Ovary (tissue), 9 donors: ENCODE data around the gene VSTM2B. TPM values are rescaled to one million over a fixed set of nuclear protein-coding genes. Genes with fewer than 3 reads are reported as not detected.

Source experiments
- DNase-seq, 5 donors: peaks; one replicate each; pipeline ENCODE4 v3.0.0-alpha.2; 2019 to 2020
- H3K27ac ChIP-seq, 2 donors: fragments of 200-600 bp; one replicate each; pipeline versions ENCODE4 v1.5.1 to v1.8.0; 2019 to 2022
- H3K27me3 ChIP-seq: fragments of 200-600 bp; one replicate; pipeline ENCODE4 v1.8.0; 2022
- H3K36me3 ChIP-seq: fragments of 200-600 bp; sonication (generic); one replicate; pipeline ENCODE4 v1.5.1; 2019
- H3K4me1 ChIP-seq: one replicate; pipeline ENCODE4 v1.8.1; 2013; ENCODE audit warnings: mild to moderate bottlenecking, moderate library complexity; ENCODE audit not compliant: insufficient read depth
- H3K4me3 ChIP-seq: fragments of 200-600 bp; sonication (generic); one replicate; pipeline ENCODE4 v1.5.1; 2017
- H3K9me3 ChIP-seq, 2 donors: fragments of 200-600 bp in 1 of 2; sonication (generic) in 1 of 2; one replicate each; pipeline versions ENCODE4 v1.5.1 to v1.8.1; 2013 to 2019; ENCODE audit warnings: mild to moderate bottlenecking in 1 of 2, moderate library complexity in 1 of 2
- EP300 ChIP-seq: sonication (generic); formaldehyde crosslinking; IDR thresholded peaks from one replicate; pipeline ENCODE4 v1.6.1; 2017; ENCODE audit warnings: antibody characterized with exemption
- POLR2A ChIP-seq: fragments of 450-650 bp; IDR thresholded peaks from one replicate; pipeline ENCODE4 v1.6.1; 2017; ENCODE audit warnings: antibody characterized with exemption, mild to moderate bottlenecking, moderate library complexity
- WGBS, 3 donors: extraction: QIAGEN DNeasy Blood & Tissue Kit in 1 of 3; methylation state at CpG; one replicate each; pipeline versions ENCODE4 v1.1.5 to v1.1.7; 2013 to 2017; 5-methylcytosine and 5-hydroxymethylcytosine counted together
- intact Hi-C, 4 donors: fragments of 100-400 bp; cut with DNase I; formaldehyde crosslinking; loops; one replicate each; pipeline versions ENCODE4 v1.11.0 to v1.15.1; 2022 to 2023
- polyA plus RNA-seq, 2 donors: library from polyadenylated mRNA; stranded (reverse); fragments of 200-250 nt in 1 of 2; fragments of 350-450 nt in 1 of 2; fragmentation: Illumina TruSeq in 1 of 2; extraction: RNeasy Lipid Tissue Mini Kit (QIAGEN cat#74804) in 1 of 2; gene quantifications; one replicate each; pipeline ENCODE4 v1.2.3, GENCODE V29; 2013 to 2014
- total RNA-seq, 7 donors: library from RNA; depleted of rRNA in 2 of 7; stranded (reverse); fragments of >200 nt in 2 of 7; fragmentation: NEBNext Ultra II Directional in 3 of 7; extraction: Animal tissue kit (Norgen Biotek cat#: 25700) in 3 of 7; gene quantifications; one replicate each; pipeline versions ENCODE4 v1.1.0 to v1.2.4, GENCODE V29; 2016 to 2023
- TF ChIP-seq, protein P1 (sequence below), 3 donors: fragments of 450-650 bp in 2 of 3; fragments of 200-600 bp in 1 of 3; IDR thresholded peaks; one replicate each; pipeline versions ENCODE4 v1.5.1 to v1.8.0; 2016 to 2022; ENCODE audit warnings: antibody characterized with exemption in 3 of 3, mild to moderate bottlenecking in 1 of 3
- donor health status: DM: no; HTN: no; CAD: no; lungs with moderate emphysema.
- donor health status: DM: no; HTN: no; CAD: no.
- donor health status: Bipolar disorder and iron deficiency.
- donor health status: DM: yes; HTN: yes; CAD: no.
- donor health status: DM: no; HTN: no; CAD: no.
- donor health status: DM: yes; HTN: yes; CAD: no.

Gene VSTM2B
- total and polyA plus RNA-seq, 9 donors: 0.13 TPM; not detected in 8

DNA sequence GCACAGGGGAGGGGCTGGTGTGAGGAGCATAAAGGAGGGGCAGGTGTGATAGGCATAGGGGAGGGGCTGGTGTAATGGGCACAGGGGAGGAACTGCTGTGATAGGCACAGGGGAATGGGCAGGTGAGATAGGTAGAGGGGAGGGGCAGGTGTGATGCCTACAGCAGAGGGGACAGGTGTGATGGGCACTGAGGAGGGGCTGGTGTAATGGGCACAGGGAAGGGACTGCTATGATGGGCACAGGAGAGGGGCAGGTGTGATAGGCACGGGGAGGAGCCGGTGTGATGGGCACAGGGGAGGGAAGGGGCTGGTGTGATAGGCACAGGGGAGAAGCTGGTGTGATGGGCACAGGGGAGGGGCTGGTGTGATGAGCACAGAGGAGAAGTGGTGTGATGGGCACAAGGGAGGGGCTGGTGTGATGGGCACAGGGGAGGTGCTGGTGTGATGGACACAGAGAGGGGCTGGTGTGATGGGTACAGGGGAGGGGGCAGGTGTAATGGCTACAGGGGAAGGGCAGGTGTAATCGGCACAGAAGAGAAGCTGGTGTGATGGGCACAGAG, 40.8 kb downstream of the VSTM2B start:
- intact Hi-C loops: no loop called here
- no peaks in the 10 kb centered on the region for H3K27me3 ChIP-seq
- WGBS, 3 donors: 77 to 90% (median 83%) methylated on average over 3 of the region's 3 CpGs
- no peaks in the 10 kb centered on the region for H3K4me1 ChIP-seq
- H3K27ac ChIP-seq: no peak overlapping the region
- no peaks in the 10 kb centered on the region for H3K9me3 ChIP-seq
- H3K36me3 ChIP-seq: no peaks in the 10 kb centered on the region
- DNase-seq: no peak
- no peak overlapping the region for H3K4me3 ChIP-seq
- TF ChIP-seq EP300: no peak
- no peak for TF ChIP-seq POLR2A
- TF ChIP-seq, protein P1, sequence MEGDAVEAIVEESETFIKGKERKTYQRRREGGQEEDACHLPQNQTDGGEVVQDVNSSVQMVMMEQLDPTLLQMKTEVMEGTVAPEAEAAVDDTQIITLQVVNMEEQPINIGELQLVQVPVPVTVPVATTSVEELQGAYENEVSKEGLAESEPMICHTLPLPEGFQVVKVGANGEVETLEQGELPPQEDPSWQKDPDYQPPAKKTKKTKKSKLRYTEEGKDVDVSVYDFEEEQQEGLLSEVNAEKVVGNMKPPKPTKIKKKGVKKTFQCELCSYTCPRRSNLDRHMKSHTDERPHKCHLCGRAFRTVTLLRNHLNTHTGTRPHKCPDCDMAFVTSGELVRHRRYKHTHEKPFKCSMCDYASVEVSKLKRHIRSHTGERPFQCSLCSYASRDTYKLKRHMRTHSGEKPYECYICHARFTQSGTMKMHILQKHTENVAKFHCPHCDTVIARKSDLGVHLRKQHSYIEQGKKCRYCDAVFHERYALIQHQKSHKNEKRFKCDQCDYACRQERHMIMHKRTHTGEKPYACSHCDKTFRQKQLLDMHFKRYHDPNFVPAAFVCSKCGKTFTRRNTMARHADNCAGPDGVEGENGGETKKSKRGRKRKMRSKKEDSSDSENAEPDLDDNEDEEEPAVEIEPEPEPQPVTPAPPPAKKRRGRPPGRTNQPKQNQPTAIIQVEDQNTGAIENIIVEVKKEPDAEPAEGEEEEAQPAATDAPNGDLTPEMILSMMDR (IDR thresholded peaks at IDR 0.05): no peak

DNA sequence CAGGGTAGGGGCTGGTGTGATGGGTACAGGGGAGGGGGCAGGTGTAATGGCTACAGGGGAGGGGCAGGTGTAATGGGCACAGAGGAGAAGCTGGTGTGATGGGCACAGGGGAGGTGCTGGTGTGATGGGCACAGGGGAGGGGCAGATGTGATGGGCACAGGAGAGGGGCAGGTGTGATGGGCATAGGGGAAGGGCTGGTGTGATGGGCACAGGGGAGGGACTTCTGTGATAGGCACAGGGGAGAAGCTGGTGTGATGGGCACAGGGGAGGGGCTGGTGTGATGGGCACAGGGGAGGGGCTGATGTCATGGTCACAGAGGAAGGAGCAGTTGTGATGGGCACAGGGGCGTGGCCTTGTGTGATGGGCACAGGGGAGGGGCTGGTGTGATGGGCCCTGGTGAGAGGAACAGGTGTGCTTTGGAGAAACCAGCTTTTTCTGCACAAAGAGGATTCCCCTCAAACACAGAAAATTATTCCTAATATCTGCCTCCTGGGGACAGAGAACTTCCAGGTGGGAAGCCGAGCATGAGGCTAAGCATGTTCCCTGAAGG, 41.6 kb downstream of the VSTM2B start:
- Histone ChIP-seq H3K27me3 (no peaks in the 10 kb centered on the region), H3K36me3 (no peaks in the 10 kb centered on the region), H3K27ac (no peak overlapping the region), H3K4me3 (no peak overlapping the region), H3K4me1 (no peaks in the 10 kb centered on the region), H3K9me3 (no peaks in the 10 kb centered on the region)
- 64 to 72% (median 71%) methylated on average over 2 of the region's 2 CpGs for WGBS, 3 donors
- DNase-seq: no peak
- intact Hi-C loops: no loop called here
- TF ChIP-seq EP300 (no peak), POLR2A (no peak)
- TF ChIP-seq, protein P1 (IDR thresholded peaks at IDR 0.05): no peak

DNA sequence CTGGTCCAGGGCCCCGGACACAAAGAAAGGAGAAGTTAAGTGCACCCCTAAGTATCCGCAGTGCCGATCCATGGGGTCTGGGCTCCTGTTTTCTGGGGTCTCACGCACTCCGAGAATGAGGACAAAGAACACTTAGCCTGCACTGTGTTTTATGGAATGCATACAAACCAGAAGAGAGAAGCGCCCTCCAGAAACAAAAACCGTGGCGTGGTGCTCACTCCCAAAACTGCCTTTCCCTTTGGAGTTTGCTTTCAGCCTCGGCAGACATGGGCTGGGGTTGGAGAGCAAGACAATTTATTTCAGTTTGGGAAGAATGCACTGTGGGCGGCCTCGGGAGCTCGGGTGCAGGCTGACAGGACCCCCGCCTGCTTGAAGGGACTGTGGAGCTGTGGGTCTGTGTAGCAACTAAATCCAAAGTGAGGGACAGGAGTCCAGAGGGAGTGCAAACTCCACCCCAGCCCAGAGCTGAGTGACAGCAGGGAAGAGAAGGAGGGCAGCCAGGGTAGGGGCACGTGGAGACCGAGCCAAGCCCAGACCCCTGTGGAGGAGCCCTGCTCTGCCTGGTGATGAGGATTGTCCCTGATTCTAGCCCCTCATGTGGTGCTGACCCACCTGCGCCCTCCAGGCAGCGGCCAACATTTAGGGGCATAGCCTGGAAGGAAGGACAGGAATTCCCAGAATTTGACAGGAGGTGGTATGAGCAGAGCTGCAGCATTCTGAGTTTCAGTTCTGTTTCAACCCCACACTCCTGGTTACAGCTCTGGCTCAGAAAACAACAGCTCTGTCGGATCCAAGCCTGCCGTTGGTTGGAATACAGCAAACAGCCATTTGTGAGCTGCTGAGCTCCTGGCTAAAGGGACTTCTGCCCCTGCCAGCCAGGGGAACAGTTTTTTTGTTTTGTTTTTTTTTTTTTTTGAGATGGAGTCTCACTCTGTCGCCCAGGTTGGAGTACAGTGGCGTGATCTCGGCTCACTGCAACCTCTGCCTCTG, 42.5 kb downstream of the VSTM2B start:
- Histone ChIP-seq H3K27ac (no peak overlapping the region), H3K36me3 (no peaks in the 10 kb centered on the region), H3K9me3 (no peaks in the 10 kb centered on the region), H3K27me3 (no peaks in the 10 kb centered on the region), H3K4me1 (no peaks in the 10 kb centered on the region), H3K4me3 (no peak overlapping the region)
- intact Hi-C loops: no loop called here
- 55 to 57% (median 56%) methylated on average over 22 of the region's 22 CpGs for WGBS, 3 donors
- no peak for TF ChIP-seq POLR2A
- DNase-seq: no peak

DNA sequence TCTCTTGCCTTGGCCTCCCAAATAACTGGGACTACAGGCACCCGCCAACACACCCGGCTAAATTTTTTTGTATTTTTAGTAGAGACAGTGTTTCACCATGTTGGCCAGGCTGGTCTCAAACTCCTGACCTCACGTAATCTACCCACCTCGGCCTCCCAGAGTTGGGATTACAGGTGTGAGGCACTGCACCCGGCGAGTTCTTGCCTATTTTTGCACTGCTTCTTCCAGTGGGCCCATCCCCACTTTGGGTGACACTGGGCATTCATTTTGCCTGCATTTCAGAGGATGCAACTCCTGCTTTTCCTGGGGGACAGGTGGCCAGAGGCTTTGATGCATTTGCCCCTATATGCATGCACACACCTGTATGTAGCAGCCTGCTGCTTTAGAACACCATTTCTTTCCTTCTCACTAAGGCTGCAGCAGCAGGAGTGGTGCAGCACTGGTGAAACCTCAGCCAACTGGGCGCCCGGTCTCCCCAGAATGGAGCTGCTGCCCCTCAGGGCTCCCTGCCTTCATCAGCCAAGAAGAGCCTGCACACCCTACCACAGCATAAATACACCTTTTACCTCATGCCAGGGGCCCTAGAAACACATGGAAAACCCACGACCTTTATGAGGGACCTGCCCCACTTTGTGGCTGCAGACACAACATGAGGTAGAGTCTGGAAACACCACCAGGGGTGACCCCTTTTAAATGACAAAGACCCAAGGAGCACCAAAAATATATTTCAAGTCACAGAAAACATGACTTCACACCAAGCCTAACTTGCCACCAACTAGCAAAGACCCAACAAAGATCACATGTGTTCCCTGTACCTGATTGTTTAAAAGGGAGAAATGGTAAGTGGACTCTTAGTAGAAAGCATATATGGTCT, 43.5 kb downstream of the VSTM2B start:
- intact Hi-C loops: no loop called here
- WGBS, 3 donors: 63 to 75% (median 64%) methylated on average over 9 of the region's 9 CpGs
- no peaks in the 10 kb centered on the region for H3K4me1 ChIP-seq
- no peaks in the 10 kb centered on the region for H3K9me3 ChIP-seq
- TF ChIP-seq EP300: no peak
- H3K36me3 ChIP-seq: no peaks in the 10 kb centered on the region
- no peaks in the 10 kb centered on the region for H3K27me3 ChIP-seq
- H3K27ac ChIP-seq: no peak overlapping the region
- no peak overlapping the region for H3K4me3 ChIP-seq
- DNase-seq: no peak

- intact Hi-C loops: no loop called here
- H3K9me3 ChIP-seq: no peaks in the 10 kb centered on the region
- 68 to 73% (median 71%) methylated on average over 6 of the region's 6 CpGs for WGBS, 3 donors
Measured at GRCh38 chr19:29571181-29571580, 45.4 kb downstream of the VSTM2B start.

More at GRCh38 chr19:29571181-29571580, 45.4 kb downstream of the VSTM2B start:
- Histone ChIP-seq H3K4me1 (no peaks in the 10 kb centered on the region), H3K27me3 (no peaks in the 10 kb centered on the region), H3K27ac (no peak overlapping the region), H3K4me3 (no peak overlapping the region), H3K36me3 (no peaks in the 10 kb centered on the region)
- no peak for DNase-seq
- TF ChIP-seq, protein P1 (IDR thresholded peaks at IDR 0.05): no peak
- TF ChIP-seq POLR2A: no peak
- no peak for TF ChIP-seq EP300
